NCI-H1694 (cell line): ENCODE data around the gene WDR75.
A peak's percentile ranks its signal among the peaks of the same experiment; 100 is the strongest.
"Not testable (repeated sequence)": the region's sequence is repeated elsewhere in the genome, so short reads cannot be mapped to it uniquely, and the experiment has no call there.

ENCODE experiments used
- DNase-seq: peaks from one replicate; lab custom pipeline; 2025; lab: John Stamatoyannopoulos, UW

WDR75 gene

GRCh38 chr2:189440947-189441708, at the start of gene WDR75:
TSS of gene WDR75 (plus strand) at chr2:189441474. CDS start at chr2:189441493, 19 bp downstream.
- peak; percentile 91 for DNase-seq

DNA sequence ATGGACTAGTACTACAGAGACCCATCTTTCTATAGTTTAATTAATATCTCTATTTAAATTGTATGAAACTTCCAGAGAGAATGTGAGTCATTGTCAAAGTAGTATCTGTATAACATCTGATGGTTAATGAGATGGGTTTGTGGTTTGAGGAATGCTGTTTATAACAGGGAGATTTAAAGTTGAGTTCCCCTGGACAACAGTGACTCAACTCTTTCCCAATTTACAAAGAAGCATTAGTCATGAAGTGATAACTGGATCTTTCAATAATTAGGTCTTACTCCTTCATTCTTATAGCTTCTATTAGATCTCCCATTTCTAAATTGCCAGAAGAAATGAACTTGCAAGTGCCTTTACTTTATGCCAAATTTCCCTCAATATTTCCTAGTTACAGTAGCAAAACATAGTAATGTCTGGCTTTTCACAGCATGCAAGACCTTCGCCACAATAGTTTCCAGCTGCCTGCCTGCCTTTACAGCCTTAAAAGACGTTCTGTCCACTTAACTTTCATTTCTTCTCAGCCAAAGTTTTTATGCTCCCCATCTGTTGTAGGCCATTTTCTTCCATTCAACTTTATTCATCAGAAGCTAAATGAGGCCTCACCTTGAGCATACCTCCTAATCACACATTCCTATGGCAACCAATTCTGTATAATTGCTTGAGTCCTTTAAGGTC, 47.7 kb upstream of the WDR75 start:
- no peak for DNase-seq

DNA sequence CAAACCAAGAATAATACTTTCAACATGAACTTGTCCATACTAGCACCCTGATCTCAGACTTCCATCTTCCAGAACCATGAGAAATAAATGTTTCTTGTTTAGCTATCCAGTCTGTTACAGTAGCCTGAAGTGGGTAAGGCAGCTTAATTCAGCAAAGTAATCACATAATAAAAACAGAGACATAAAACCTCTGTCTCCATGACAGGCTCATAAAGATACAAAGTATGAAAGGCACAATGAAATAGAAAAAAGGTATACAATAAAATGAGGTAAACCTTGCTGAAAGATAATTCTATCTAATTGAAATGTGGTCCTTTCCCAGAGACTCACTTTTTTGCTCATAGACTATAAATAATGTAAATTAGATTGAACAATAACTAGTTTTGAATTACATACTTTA, 46.7 kb upstream of the WDR75 start:
- no peak for DNase-seq

GRCh38 chr2:189402932-189403331, 38.3 kb upstream of the WDR75 start:
- DNase-seq: no peak

GRCh38 chr2:189406586-189407233, 34.6 kb upstream of the WDR75 start:
- DNase-seq: no peak

- DNase-seq: no peak
Observed at GRCh38 chr2:189407281-189408209, 33.7 kb upstream of the WDR75 start.

DNA sequence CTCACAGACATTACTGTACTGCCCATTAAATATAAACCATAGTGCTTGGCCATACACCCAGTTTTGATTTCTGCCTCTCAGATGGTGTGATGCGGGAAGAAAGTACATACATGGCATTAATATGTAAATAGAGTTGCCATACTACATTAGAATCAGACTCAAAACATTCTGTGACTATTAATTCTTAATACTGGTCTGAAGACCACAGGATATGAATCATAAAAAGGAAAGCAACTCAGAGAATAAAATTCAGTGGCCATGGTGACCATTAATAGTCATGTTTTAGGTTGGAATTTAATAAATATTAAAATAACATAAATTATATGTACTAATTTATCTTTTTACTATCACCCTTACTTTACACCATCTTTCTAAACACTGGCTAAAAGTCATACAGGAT, 33.0 kb upstream of the WDR75 start:
- no peak for DNase-seq

DNA sequence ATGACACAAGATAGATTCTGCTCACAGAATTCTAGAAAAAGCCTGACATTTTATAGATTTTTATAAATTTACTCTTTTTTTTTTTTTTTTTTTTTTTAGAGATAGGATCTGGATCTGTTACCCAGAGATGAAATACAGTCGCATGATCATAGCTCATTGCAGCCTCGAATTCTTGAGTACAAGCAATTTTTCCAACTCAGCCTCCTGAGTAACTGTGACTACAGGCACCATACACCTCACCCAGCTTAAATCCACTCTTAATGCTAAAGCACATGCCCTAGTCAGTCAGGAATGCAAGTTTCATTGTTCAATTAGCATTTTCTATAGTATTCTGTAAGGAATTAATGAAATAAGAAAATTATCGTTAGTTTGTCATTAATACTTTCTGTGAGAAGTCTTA, 32.1 kb upstream of the WDR75 start:
- no peak for DNase-seq

DNA sequence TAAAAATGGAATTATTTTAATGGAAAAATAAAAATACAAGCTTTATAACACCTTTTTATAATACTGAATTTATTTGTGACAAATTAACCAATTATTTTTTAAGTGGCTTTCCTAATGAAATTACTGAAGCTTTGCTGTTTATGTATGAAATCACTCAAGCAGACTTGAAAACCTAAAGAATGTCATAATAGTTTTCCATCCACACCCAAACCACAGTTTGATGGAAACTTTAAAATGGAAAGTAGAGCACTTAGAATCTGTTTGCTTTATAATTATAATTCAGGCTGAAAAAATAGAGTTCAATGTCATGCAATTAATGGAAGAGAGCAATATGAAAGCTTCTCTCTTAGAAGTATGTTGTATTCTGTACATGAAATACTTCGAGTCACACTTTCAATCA, 31.6 kb upstream of the WDR75 start:
- DNase-seq: no peak

DNA sequence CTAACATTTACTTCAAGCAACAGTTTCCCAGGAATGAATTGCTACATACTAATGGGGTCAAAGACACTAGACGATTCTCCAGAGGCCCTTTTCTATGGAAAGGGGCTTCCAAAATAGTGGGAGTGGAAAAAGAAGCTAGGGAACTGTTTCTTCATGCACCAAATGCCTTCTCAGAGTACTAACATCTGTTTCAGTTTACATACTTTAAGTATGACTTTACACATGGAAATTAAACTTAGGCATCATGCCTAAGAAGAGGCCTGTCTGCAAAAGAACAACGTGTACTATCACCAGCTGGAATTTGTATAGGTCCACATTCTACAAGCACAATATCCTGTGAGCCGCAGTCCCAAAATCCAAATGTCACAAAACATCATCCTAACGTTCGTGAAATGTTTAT, 29.4 kb upstream of the WDR75 start:
- no peak for DNase-seq

- peak; percentile 21 for DNase-seq
Observed at GRCh38 chr2:189412330-189412953, 28.8 kb upstream of the WDR75 start.

- DNase-seq: no peak
Observed at GRCh38 chr2:189413249-189413648, 28.0 kb upstream of the WDR75 start.

DNA sequence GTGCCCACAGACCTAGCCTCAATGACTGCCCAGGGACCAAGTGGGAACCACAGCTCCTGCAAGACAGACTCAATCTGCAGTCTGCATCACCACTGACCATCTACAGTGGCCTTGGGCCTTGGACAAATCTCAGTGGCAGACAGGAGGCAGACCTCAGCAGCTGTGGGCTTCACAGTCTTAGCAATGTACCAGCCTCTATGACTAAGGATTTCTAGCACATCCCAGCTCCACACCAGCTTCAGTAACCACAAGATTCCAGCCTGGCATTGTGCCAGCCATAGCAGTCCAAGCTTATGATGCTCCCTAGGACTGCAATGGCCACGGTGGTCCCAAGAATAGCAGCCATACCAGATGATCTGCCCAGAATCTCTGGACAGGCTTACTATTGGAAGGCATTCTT, 19.6 kb upstream of the WDR75 start:
- no peak for DNase-seq

DNA sequence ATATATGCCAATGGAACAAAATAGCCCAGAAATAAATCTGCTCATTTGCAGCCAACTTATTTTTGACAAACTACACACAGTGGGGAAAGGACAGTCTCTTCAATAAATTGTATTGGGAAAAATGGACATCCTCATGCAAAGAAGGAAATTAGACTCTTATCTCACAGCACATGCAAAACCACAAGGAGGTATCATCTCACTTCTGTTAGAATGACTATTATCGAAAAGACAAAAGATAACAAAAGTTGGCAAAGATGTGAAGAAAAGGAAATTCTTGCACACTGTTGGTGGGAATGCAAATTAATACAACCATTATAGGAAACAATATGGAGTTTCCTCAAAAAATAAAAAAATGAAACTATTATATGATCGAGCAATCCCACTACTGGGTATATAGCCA, 16.3 kb upstream of the WDR75 start:
- no peak for DNase-seq

- no peak for DNase-seq
Observed at GRCh38 chr2:189425676-189426075, 15.6 kb upstream of the WDR75 start.

DNA sequence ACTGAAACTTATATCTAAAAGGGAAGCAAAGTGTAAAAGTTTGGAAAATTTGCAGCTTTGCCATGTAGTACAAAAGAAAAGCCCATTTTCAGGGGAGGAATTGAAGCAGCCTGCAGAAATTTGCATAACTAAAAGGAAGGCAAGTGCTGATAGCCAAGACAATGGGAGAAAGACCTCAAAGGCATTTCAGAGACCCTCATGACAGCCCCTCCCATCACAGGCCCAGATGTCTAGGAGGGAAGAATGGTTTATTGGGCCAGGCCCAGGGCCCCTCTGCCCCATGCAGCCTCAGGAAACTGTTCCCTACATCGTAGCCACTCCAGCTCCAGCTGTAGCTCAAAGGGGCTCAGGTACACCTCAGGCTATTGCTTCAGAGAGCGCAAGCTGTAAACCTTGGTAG, 14.4 kb upstream of the WDR75 start:
- no peak for DNase-seq

DNA sequence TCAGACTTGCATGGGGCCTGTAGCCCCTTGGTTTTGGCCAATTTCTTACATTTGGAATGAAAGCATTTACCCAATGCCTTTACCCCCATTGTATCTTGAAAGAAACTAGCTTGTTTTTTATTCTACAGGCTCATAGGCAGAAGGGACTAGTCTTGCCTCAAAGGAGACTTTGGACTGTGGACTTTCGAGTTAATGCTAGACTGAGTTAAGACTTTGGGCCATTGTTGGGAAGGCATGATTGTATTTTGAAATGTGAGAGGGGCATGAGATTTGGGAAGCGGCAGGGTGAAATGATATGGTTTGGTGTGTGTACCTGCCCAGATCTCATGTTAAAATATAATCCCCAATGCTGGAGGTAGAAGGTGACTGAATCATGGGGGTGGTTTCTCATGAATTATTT, 13.4 kb upstream of the WDR75 start:
- no peak for DNase-seq

- not testable (repeated sequence) for DNase-seq
Observed at GRCh38 chr2:189430448-189430847, 10.8 kb upstream of the WDR75 start.

GRCh38 chr2:189435803-189436202, 5.5 kb upstream of the WDR75 start:
- not testable (repeated sequence) for DNase-seq

- DNase-seq: no peak
Observed at GRCh38 chr2:189437926-189438325, 3.3 kb upstream of the WDR75 start.

DNA sequence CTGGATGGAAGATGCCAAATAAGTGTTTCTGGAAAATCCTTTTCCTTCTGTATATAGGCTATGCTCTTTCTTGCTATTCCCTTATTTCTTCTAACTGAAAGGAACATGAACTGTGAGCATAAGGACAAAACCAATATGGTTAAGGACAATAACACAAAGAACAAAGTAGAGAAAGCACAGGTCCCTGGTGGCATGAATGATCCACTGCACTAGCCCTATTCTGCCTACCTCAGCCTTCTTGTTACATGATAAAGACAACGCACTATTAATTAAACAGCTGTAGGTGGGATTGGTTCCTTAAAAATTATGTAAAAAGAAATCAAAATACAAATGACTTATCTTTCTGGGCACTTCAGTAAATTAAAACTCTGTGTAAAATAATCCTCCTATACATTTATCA, 1.9 kb upstream of the WDR75 start:
- DNase-seq: no peak

DNA sequence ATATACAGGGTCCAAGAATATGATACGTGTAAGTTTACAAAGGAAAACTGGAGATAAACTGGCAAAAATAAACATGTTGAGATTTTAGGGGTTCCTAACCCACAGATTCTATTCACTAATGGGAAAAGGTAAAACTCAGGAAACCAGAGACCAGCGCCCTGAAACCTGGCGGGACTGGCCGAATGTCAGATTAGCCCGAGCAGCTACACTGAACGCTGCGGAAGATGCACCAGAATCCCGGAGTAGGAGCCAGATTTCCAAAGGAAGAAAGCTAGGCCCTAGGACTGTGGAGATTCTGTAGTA, 679 bp upstream of the WDR75 start:
- no peak for DNase-seq
